Stromal cell of bone marrow (primary cell): ENCODE measurements around the gene FRMD4B.

Experiments
- DNase-seq: peaks from one replicate; pipeline ENCODE4 v3.0.0-alpha.2; 2012; ENCODE audit warnings: low read depth

The FRMD4B gene

DNA sequence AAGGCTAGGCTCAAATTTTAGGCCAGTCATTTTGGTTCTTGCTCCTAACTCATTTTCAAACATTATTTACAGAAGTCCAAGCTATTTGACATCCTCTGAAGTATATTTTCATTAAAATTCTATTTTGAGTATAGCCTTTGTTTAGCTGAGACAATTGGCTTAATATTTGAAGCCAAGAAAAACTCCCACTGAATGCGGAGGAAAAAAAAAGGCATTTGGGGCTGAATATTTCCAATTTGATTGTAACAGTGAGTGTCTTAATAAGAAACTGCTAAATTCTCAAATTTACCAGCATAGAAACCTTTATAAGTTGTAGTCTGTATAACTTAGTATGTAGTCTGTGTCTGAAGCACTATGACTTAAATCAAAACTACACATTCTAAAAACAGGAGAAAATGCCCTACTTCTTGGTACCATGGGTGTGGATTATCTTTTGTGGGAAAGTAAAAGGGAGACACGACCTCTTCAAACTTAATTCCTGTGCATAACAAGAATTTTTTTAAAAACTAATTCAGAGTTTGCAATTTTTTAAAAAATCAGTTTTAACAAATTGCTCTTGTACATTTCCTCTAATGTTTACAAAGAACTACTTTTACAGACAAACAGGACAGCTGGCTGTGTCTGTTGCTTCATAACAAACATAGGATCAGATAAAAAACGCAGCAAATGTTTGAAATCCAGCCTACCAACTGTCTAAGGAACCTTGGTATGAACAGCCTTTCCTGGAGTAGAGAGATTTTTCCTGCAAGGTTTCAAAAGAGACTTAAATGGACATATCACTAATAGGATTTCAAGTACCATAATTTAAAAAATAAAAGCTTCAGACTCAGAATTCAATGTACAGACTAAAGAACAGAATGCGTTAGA lies 210.8 kb downstream of the FRMD4B start:
- no peak for DNase-seq

- DNase-seq, result no peak
Measured at GRCh38 chr3:69174445-69174844, 211.4 kb downstream of the FRMD4B start.

DNA sequence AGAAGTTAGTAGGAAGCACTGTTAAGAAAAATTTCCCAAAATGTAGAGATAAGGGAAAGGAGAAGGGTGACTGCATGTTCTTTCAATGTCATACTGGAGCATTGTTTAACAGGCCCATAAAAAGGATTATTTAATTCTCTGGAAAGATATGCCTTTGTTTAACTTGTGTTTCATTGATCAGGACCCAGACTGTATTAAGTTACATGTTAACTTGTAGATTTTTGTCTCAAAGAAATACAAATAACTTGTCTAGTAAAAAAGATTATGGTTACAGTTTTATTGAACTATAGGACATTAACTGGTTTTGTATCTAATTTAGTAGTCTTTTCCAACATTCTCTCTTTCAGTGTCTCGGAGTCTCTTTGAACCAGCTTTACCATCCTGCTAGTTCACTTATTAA lies 213.8 kb downstream of the FRMD4B start:
- no peak for DNase-seq

DNA sequence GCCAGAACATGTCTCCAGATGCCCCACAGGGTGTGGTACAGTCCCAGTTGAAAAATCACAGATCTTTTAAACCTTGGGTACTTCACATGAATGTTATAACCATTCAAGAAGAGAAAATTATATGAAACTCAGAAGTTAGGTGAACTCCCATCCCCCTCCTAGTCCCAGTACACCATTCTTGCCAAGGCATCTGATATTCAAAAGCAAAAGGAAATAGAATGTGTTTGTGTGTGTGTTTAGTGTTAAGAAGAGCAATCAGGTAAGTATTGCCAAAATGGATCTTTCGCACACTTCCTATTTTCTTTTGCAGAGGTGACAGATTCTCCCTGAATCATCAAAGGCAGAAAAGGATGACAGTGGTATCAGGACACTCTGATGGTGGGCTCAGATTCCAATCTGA lies 219.4 kb downstream of the FRMD4B start:
- DNase-seq, result no peak

GRCh38 chr3:69165744-69166143 lies 220.1 kb downstream of the FRMD4B start:
- no peak for DNase-seq

DNA sequence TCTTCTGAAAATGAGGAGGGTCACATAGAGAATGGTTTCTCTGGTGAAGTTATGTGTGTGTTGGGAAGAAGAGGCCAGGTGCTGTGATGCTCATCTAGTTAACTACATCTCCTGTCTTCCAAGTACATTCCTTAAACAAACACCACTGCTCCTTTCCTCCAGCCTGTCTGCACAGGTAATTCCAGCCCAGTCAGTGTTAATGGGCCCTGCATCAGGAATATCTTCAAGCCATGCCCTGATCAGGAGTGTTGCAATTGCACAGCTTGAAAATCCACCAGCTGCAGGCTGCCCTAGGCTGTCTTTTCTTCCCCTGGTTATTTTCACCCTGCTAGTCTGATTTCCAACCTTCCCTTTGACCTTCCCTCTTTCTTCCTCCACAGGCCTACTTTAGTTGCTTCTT lies 221.6 kb downstream of the FRMD4B start:
- DNase-seq, result no peak

DNA sequence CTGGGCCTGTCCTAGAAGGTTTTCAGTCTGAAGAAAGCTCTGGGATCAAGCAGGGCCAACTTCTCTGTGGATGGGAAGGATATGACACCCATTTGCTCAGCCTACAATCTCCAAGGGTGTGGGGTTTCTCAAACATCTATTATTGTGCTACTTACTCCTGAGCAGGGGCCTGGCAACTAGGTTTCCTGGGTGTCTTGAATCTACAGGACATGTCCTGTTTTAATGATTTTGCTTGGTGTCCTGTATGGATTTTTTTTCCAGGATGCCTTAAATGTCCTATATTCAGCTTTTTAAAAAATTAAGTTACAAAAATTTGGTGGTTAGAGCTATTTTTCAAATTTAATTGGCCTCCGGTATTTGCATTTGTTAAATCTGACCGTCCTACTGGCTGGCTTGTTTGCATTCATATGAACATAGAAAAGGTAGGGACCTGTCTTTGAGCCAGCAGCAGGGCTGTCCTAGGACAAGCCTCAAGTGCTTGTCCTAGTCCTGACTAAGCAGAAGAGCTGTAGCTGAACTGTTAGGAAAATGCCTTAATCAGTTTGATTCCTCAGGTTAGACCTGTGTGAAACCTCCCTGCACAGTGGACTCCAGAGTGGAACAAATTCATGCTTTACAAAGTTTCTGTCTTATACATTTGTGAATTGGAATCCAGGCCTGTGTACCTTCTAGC lies 223.4 kb downstream of the FRMD4B start:
- DNase-seq, result no peak

- DNase-seq, result peak; percentile 16
Measured at GRCh38 chr3:69161587-69162307, 224.1 kb downstream of the FRMD4B start.

DNA sequence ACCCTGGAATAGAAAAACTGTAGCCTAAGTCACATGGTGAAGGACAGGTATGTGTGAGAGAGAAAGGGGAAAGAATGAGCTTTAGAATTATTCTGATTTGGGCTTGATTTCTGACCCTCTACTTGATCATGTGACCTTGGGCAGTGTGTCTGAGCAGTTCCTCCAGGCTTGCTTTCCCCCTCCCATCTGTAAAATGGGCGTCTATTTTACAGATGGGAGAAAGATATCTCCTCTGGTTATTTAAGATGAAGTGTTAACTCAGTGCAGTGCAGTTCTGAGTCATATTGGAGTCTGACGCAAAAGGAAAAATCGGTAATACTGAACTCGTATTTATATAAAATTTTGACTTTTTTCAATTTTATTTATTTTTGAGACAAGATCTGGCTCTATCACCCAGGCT lies 225.4 kb downstream of the FRMD4B start:
- DNase-seq, result no peak

- DNase-seq, result no peak
Measured at GRCh38 chr3:69160107-69160506, 225.8 kb downstream of the FRMD4B start.

DNA sequence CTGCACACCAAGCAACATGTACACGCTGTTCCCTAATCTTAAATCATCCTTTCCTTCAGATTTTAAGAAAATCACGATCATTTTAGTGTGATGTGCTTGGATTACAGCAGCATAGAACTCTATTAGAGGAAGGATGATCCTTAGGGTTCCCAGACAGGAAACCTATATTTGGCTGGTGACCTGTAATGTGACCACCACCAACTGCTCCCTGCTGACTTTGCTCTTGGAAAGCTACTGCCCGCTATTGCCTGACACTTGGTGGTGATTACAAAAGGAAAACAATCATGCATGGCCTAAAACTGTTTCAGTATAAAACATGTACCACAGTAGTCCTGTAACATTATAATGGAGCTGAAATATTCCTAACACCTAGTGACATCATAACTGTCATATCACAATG lies 236.3 kb downstream of the FRMD4B start:
- DNase-seq, result no peak

DNA sequence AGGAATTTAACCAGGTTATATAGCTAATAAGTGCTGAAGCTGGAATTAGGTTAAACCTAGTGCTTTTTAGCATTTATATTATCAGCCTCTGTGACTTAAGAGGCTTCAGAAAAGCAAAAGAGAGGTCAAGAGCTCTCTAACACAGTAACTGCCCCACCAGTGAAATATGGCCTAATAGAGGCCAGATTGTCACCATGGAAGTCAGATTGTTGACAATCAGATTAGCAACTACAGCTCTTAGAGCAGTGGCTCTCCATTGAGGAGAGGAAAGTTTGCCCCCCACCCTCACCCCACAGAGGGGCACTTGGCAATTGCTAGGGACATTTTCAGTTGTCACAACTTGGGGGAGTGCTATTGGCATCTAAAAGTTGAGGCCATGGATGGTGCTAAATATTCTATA lies 240.2 kb downstream of the FRMD4B start:
- no peak for DNase-seq

DNA sequence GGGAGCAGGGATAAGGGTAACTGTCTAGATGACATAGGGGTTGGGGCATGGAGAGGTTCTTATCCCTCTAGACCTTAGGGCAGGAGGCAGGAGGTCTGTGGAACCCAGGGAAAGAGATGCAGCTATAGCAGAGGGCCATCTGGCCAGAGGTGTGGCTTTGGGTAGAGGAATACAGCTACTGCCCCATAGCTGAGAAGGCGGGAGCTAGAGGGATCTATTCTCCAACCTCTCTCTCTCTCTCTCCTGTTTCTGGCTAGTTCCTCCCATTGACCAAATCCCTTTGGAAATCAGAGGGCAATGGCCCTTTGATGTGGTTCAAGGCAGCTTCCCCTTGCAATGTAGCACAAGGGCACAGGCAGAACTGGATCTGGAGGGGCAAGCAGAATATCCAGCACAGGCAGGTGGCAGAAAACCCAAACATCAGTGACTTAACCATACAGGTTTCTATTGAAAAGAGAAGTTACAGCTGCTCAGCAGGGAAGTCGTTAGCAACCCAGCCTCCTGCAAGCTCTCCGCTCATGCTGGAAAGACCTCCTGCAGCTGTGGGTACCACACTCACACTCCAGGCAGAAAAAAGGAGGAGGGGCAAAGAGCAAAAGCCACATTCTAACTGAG lies 241.2 kb downstream of the FRMD4B start:
- no peak for DNase-seq

GRCh38 chr3:69143612-69144011 lies 242.3 kb downstream of the FRMD4B start:
- peak; percentile 3 for DNase-seq

DNA sequence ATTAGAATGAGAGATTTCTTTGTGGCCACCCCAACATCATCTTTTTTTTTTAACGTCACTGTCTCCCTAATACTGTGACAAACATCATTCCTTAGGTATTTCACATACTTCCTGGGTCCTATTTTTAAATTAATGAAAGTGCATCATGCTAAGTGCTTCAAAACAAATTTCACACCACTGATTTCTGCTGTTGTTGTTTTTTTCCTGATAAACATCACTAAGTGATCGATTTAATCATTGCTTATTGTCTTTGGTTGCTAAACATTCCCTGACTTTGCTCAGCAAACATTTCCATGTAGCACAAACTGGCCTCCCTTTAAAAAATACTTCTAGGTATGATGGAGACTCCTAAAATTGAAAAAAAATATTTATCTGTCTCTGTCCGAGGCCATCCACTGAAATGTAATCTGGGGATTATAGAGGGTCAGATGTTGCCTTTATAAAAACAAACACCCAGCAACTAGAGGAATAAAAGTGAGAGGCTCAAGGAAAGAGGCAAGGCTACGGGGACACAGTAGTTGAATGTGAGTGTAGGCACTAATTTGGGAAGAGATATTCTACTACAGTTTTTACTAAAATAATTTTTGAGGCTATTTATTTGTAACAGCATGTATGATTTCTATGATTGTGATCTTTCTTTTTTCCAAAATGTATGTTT lies 243.0 kb downstream of the FRMD4B start:
- DNase-seq, result no peak

GRCh38 chr3:69142090-69142489 lies 243.8 kb downstream of the FRMD4B start:
- peak; percentile 34 for DNase-seq

DNA sequence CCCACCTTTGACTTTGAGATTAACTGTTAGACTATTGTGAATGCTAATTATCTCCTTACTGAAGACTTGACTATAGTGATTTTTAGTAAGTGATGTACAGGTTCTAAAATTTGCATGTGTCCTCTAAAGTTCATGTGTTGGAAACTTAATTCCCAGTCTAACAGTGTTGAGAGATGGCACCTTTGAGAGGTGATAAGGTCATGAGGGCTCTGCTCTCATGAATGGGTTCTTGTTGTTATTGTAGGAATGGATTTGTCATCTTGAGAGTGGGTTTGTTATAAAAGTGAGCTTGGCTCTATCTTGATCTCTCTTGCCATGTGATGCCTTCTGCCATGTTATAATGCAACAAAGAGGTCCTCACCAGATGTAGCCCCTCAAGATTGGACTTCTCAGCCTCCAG lies 244.6 kb downstream of the FRMD4B start:
- DNase-seq, result no peak

- no peak for DNase-seq
Measured at GRCh38 chr3:69137412-69137811, 248.5 kb downstream of the FRMD4B start.

DNA sequence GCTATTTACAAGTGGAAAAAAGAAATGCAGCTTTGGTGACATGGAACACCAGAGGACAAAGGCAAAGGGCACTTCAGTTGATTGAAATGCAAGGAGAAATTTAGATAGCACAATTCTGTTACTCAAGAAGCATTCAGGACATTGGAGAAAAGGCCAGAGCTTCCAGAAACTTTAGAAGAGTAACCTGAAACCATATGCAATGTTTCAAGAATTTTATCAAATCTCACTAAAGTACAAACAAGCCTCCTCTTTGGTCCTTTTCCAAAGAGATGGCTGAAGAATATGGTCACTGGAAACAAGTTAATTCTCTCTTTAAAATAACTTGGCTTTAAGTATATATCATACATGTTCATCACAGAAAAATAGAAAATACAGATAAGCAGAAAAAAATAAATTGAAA lies 248.9 kb downstream of the FRMD4B start:
- DNase-seq, result no peak

- no peak for DNase-seq
Measured at GRCh38 chr3:69130689-69131088, 255.2 kb downstream of the FRMD4B start.

- DNase-seq, result peak; percentile 24
Measured at GRCh38 chr3:69129531-69129930, 256.4 kb downstream of the FRMD4B start.

DNA sequence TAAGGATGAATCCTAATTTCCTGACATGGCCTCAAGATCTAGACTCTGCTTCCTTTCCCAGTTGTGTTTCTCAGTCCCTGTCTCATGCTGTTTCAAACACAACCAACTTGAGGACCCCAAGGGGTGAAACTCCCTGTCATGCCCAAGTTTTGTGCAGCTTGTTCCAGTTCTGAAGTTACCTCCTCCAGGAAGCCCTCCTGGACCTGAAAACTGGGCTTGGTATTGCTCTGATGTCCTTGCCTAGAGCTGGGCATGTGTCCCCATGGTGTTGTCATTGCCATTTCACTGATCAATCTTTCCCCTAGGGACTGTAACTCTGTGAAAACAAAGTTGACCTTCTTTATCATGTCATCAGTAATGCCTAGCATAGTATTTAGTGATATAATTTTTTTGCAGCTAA lies 257.4 kb downstream of the FRMD4B start:
- DNase-seq, result no peak
